Stimulated activated CD4-positive, alpha-beta T cell treated with anti-CD3 and anti-CD28 coated beads, Interleukin-15, amount 100 ng/mL, for 1 hour (primary cell): ENCODE measurements around the gene FZD10.

Source experiments
- DNase-seq, 2 donors: peaks; one replicate each; pipeline ENCODE4 v3.0.0-alpha.2; 2020; ENCODE audit warnings: low read depth in 1 of 2, low spot score in 1 of 2

The FZD10 gene

GRCh38 chr12:130162267-130162666, at the start of gene FZD10:
FZD10 (plus strand) TSS chr12:130162464; CDS start chr12:130162943, 479 bp downstream.
- DNase-seq, result no peak

GRCh38 chr12:130114952-130115351, 47.3 kb upstream of the FZD10 start:
- no peak for DNase-seq

GRCh38 chr12:130115646-130116045, 46.6 kb upstream of the FZD10 start:
- no peak for DNase-seq

- DNase-seq, result no peak
Measured at GRCh38 chr12:130116791-130117190, 45.5 kb upstream of the FZD10 start.

- DNase-seq, result no peak
Measured at GRCh38 chr12:130117233-130117632, 45.0 kb upstream of the FZD10 start.

GRCh38 chr12:130117701-130118100, 44.6 kb upstream of the FZD10 start:
- DNase-seq, result no peak

- no peak for DNase-seq
Measured at GRCh38 chr12:130118181-130118580, 44.1 kb upstream of the FZD10 start.

GRCh38 chr12:130119241-130119861, 42.9 kb upstream of the FZD10 start:
- no peak for DNase-seq

GRCh38 chr12:130120012-130120805, 42.1 kb upstream of the FZD10 start:
- DNase-seq, result no peak

- DNase-seq, result no peak
Measured at GRCh38 chr12:130121226-130122000, 40.9 kb upstream of the FZD10 start.

GRCh38 chr12:130122356-130122755, 39.9 kb upstream of the FZD10 start:
- DNase-seq, result no peak

- no peak for DNase-seq
Measured at GRCh38 chr12:130124106-130124505, 38.2 kb upstream of the FZD10 start.

GRCh38 chr12:130124605-130125244, 37.5 kb upstream of the FZD10 start:
- no peak for DNase-seq

GRCh38 chr12:130126023-130126432, 36.2 kb upstream of the FZD10 start:
- no peak for DNase-seq

GRCh38 chr12:130127532-130127911, 34.7 kb upstream of the FZD10 start:
- DNase-seq, result no peak

GRCh38 chr12:130127912-130128789, 34.1 kb upstream of the FZD10 start:
- DNase-seq, result no peak

GRCh38 chr12:130128790-130129735, 33.2 kb upstream of the FZD10 start:
- DNase-seq, result no peak

- no peak for DNase-seq
Measured at GRCh38 chr12:130130346-130130745, 31.9 kb upstream of the FZD10 start.

- no peak for DNase-seq
Measured at GRCh38 chr12:130131025-130131424, 31.2 kb upstream of the FZD10 start.
